Fibroblast of peridontal ligament (primary cell): Measurements from ENCODE around the gene PRR14.

Source experiments
- DNase-seq: peaks from one replicate; pipeline ENCODE4 v3.0.0-alpha.2; 2010; ENCODE audit errors: extremely low read depth

The PRR14 gene

DNA sequence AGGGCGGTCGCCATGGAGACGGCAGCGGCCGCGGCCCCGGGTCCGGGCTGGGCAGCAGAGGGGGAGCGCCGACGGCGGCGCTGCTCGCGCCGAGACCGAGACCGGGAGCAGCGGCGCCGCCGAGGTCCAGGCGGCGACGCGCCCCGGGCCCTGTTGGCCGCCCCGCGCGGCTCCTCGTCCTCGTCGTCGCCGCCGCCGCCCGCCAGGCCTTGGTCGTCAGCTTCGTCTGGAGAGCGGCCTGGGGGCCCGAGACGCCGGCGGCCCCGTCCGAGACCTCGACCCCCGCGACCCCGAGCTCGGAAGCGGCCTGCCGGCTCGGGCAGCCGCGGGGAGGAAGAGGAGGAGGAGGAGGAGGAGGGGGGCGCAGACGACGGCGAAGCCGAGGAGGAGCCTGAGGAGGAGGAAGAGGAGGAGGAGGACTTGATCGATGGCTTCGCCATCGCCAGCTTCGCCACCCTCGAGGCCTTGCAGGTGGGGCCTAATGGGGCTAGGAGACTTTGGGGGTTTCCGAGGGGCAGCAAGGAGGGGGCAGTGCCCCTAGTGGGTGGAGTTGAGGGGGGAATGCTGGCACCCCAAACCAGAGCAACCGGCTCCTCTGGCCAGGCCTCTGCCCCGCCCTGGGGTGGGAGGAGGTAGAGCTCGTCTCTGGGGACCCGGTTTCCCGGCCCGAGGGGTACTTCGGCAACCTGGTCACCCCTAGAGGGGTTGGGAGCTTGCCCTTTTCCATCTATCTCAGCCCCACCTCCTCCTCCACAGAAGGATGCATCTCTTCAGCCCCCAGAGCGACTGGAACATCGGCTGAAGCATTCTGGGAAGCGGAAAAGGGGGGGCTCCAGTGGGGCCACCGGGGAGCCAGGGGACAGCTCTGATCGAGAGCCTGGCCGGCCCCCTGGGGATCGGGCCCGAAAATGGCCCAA, 9.0 kb downstream of the PRR14 start:
- no peak for DNase-seq

DNA sequence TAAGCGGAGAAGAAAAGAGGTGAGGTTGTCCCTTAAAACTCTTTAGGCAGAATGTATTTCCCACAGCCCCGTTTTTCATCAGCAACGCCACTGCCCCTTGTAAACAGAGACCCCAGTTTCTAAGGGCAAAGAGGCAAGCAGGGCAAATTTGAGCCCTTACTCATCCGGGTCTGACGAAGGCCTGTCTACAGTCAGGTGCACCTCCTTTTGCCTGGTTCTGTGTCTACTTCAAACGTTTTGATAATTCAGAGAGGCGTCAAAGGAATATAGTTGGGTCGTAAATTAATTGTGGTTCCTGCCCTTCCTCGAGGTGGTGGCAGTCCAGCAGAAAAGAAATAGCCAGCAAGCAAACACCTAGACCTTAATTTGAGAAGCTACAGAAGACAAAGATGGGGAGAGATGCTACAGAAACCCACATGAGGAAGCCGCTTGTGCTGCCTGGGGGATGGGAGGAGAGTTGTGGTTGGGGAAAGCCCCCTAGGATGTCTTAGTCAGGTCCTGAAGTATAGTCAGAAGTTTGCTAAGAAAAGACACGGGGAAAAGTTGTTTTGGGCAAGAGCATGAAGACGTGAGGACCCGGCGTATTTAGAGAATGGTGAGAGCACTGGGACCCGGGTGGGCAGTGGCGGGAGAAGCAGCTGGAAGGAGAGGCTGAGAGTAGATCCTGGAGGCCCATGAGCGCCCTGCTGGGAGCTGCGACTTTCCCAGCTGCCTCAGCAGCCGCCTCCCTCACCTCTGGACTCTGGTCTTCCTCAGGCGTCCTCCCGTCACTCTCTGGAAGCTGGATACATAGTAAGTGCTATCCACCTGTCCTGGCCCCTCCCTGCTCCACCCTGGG, 9.9 kb downstream of the PRR14 start:
- peak; percentile 29 for DNase-seq

DNA sequence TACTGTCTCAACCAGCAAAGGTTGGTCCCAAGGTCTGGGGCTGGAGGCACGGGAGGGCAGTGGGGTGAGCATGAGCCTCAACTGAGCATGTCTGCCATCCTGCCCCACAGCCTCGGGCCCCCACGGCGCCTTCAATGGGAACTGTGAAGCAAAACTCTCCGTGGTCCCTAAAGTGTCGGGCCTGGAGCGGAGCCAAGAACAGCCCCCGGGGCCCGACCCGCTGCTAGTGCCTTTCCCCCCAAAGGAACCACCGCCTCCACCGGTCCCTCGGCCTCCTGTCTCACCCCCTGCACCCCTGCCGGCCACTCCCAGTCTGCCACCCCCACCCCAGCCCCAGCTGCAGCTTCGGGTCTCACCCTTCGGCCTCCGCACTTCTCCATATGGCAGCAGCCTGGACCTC, 11.7 kb downstream of the PRR14 start:
- DNase-seq = no peak

DNA sequence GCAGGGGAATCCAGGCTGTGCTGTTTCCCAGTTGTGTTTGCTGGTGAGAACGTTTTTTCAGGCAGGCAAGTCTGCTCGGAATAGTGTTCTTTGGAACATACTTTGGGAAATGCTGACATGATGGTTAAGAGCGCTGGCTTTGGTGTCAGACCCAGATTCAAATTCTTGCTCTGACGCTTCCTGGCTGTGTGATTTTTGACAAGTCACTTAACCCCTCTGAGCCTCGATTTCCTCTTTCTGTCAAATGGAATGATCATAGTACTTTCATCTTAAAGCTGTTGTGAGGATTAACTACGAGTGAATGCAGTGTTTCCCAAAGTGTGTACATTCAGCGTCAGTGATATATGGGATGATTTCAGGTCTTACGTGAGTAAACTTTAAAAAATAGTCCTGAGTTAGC, 12.3 kb downstream of the PRR14 start:
- no peak for DNase-seq

DNA sequence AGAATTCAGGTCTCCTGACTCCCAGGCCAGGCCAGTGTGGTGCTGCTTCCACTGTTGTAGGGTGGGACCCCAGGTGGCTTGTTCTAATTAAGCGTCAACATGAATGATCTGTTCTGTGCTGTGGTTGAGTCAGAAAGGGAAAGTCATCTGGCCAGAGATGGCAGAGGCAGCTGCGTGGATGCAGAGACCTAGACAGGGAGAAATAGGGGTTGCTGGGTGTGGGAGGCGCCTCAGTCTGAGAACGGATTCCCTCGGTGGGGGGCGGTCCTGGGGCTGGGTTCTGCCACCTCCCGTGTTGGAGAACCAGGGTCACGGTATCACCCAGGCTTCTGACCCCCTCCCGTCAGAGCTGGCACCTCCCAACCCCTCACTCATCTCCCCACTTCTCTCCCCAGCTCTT, 13.1 kb downstream of the PRR14 start:
- no peak for DNase-seq

DNA sequence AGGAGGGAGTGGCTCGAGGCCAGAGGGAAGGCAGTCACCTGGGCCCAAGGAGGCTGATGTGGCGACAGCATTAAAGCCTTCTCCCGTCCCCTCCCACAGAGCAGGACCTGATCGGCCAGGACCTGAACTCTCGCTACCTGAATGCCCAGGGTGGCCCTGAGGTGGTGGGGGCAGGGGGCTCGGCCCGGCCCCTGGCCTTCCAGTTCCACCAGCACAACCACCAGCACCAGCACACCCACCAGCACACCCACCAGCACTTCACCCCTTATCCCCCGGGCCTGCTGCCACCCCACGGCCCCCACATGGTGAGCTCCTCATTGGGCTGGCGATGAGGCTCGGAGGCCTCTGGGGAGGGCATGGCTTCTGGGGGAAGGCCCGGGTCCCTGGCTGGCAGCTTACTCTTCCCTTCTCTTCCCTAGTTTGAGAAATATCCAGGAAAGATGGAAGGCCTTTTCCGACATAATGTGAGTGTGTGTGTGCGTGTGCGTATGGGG, 13.9 kb downstream of the PRR14 start:
- DNase-seq = no peak

DNA sequence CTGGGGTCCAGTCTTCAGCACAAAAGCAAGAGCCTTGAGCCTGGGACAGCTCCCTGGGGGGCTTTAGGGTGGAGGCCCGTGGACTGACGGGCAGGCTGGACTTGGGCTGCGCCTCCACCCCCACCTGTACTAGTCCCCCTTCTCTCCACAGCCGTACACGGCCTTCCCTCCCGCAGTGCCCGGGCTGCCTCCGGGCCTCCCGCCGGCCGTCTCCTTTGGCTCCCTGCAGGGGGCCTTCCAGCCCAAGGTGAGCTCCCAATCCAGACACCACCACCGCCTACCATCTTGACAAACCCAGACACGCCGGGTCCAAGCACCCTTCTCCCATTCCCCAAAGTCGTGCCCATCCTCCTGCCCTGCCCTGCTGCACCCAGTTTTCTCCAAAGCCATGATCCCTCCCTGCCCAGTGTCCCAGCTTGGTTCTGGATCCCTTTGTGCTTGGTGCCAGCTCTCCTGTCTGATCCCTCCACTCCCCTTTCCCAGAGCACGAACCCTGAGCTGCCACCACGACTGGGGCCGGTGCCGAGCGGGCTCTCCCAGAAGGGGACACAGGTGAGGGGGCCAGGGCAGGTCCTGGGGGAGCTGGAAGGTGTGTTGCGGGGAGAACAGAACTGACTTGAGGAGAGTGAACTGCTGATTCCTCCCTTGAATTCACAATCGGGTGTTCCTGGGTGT, 14.5 kb downstream of the PRR14 start:
- DNase-seq = no peak

DNA sequence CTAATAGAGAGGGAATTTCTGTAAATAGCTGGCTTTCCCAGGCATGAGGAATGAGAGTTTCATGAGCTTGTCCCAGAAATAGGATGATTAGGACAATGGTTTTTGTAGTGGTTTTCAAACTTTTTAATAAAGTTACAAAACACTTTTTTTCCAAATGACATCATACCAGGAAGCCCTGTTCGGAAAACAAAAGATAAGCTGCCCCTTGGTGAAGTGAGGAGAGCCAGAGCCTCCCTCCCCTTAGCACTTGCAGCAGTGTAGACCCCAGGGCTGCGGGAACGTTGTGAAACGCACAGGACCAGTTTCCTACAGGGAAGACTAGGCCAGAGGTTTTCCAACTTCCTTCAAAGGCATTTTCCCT, 15.1 kb downstream of the PRR14 start:
- DNase-seq = no peak

DNA sequence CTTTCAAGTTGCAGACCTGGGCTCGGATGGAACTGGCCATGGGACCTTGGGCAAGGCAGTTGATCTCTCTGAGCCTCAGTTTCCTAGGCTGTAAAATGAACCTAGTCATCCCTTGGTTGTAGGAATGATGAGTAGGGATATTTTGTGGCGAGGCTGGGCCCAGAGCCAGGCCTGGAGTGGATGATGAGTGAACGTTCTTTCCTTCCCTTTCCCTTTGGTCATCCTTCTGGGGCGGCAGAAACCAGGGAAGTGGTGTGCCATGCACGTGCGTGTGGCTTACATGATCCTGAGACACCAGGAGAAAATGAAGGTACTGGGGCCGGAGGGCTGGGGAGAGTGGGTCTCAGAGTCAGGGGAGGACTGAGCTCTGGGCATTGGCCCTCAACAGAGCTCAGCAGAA, 15.9 kb downstream of the PRR14 start:
- DNase-seq = peak; percentile 28

DNA sequence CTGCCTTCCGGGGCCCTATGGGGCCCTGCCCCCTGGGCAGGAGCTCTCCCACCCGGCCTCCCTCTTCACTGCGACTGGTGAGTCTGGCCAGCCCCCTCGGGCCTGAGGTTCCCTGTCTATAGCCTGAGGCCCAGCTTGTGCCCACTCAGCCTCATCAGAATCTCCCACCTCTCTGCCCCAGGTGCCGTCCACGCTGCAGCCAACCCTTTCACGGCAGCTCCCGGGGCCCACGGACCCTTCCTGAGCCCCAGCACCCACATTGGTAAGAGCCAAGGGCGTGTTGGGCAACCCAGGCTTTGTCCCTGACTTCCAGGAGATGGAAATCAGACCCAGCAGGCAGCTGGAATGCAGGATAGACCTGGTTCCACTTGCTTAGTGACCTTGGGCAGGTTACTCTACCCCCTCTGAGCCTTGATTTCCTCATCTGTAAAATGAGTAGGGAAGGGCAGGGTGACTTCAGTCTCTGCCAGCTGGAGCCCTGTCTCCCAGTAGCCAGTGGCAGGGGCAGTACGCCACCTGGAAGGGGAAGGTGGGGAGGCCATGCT, 16.7 kb downstream of the PRR14 start:
- DNase-seq = no peak

DNA sequence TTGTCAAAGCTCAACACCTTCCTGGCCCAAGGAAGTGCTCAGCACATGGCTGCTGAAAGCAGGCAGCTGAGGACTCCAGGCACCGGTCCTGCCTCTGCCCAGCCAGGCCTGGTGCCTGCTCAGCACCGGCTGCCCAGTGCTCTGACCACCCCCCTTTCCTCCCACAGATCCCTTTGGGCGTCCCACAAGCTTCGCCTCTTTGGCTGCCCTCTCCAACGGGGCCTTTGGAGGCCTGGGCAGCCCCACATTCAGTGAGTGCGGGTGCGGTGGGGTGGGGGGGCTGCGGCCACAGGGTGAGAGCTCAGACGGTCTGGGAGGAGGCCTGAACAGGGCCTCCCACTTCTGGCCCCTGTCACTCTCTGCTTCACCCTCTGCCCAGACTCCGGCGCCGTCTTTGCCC, 17.6 kb downstream of the PRR14 start:
- DNase-seq = no peak

DNA sequence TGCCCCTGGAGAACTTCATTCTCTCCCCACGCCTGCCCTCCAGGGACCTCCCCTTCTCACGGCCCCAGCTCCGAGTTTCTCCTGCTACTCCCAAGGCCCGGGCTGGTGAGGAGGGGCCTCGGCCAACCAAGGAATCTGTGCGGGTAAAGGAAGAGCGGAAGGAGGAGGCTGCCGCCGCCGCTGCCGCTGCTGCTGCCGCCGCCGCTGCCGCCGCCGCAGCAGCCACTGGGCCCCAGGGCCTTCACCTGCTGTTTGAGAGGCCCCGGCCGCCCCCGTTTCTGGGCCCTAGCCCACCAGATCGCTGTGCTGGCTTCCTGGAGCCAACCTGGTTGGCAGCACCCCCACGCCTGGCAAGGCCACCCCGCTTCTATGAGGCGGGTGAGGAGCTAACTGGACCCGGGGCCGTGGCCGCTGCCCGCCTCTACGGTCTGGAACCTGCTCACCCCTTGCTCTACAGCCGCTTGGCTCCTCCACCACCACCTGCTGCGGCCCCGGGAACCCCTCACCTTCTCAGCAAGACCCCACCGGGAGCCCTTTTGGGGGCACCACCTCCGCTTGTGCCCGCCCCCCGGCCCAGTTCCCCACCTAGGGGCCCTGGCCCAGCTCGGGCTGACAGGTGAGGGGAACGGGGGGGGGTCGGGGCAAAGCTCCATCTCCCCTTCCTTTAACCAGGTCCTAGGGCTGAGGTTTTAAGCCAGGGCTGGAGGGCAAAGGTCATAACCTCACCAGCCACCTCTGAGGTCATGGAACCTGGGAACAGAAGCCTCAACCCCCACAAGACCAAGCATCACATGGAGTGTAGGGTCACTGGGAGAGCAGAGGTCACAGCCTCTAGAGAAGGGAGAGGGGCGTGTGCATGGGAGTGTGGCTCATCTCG, 18.5 kb downstream of the PRR14 start:
- no peak for DNase-seq

DNA sequence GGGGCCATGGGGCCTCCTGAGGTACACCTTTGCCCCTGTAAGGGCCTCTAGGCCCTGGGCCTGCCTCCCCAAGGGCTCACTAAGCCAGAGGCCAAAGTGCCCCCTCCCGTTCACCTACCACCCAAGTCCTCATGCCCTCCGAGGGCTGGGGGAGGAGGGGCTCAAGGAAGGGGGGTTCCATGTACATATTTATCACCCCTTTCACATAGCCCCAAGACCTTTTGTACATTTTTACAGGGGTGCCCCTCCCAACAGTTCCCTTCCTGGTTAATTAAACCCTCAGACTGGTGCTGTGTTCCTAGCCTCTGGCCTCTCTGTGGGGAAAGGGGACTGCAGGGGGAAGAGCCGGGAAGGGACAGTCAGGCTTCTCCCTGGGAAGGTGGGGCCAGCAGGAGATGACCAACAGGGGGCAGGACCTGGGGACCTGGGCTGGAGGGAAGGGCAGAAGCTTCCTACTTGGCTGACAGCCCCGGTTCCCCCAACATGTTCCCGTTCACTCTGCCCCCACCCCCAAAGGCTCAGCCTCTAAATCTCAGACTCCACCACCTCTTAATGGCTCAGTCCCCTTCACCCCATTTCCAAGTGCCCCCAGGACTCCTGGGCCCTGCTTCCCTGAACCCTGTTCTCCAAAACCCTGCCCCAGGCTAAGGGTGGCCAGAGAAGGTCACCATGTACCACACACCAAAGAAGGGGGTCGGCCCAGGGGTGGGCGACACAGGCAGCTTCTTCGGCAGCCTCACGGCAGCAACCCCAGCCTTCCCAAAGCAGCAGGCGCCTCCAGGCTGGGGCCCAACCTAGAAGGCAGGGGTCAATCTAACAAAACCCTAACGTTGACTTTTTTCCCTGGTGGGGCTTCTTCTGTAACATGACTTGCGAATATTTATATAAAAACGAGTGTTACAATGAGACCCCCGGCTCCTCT, 19.4 kb downstream of the PRR14 start:
- no peak for DNase-seq

DNA sequence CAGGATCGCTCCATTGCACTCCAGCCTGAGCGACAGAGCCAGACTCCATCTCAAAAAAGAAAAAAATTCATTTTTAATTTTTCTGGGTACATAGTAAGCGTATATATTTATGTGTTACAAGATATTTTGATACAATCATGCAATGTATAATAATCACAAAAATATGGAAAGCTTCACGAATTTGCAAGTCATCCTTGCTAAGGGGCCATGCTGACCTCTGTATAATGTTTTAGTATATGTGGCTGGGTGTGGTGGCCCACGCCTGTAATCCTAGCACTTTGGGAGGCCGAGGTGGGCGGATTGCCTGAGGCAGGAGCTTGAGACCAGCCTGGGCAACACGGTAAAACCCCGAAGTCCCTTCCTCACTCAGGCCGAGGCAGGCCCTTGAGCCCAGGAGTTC, 24.4 kb downstream of the PRR14 start:
- DNase-seq = no peak

DNA sequence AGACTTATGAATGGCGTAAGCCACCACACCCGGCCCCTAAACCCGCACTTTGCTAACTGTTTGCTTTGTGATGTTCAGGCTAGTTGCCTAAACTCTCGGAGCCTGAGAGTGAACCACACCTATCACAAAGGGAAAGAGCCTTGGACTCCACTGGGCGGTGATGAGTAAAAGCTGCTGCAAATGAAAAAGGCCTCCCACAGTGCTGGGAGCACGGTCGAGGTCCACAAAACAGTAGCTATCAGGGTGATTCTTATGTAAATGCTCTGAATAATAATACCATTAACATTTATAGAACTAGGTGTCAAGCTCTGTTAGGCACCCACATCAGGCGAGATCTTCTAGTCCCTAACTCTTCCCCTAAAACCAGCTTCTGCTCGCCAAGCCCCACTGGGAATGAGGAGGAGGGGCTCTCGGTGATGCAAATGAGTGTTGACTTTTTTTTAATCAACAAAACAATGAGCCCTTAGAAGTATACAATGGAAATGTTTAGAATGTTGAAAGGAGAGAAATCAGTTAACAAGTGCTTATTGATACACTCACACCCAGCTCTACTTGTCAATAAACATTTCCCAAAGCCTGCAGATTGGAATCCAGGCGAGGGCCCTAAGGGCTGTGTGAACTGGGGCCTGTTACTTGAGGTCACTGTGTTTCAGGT, 27.3 kb downstream of the PRR14 start:
- DNase-seq = no peak

DNA sequence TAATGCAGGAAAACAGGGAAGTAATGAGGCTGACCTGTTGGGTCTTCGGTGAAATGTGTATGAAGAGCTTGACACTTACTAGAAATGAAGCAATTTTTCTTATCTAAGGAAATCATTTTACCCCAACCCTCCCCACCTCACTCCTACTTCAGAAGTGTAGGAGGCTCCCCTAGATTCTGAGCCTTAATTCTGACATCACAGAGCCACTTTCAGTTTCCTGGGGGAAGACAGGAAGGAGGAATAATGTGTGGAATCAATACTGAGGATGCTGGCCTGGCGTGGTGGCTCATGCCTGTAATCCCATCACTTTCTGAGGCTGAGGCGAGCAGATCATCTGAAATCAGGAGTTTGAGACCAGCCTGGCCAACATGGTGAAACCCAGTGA, 27.8 kb downstream of the PRR14 start:
- DNase-seq = no peak

DNA sequence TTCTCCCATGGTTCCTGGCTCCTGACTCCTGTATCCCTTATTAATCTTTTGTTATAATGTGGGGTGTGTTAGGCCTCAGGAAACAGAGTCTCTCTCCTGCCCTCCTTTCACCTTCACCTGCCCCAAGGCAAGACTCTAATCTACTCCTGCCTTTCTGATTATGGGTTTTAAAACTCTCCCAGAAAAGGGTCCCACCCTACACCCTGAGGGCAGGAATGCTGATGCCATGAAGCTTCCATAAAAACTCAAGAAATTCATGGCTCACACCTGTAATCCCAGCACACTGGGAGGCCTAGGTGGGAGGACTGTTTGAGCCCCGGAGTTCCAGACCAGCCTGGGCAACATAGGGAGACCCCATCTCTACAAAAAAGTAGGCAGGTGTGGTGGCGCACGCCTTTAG, 29.6 kb downstream of the PRR14 start:
- DNase-seq = no peak

DNA sequence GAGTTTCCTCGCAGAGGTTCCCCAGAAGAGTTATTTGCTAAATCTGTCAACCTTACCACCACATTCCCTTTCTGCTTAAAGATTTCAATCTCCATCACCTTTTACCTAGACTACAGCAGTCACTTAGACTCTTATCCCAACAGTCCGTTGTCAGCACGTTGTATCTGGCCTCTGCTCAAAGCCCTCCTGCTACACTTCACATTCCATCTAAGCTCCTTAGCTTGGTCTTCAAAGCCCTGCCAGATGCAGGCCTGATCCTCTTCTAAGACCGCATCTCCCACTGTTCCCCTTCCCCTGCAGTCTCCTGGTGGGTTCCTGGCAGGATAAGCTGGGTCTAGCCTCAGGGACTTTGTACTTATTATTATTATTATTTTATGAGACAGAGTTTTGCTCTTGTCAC, 37.9 kb downstream of the PRR14 start:
- no peak for DNase-seq

DNA sequence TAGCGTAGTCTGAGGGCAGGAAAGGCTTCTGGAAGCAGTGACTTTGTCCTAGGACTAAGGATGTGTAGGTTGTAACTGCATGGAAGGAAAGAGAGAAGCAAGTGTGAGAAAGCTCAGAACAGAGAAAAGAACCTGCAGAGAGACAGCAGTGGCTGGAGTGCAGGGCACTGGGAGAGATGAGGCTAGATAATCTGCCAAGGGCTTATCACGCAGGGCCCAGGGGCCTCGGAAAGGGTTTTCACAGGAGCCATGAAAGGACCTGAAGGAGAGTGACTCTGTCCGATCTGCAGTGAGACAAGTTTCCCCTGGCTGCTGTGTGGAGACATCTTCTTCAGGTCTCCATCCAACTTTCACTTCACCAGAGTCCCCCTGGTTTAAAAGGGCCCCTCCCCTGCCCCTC, 41.1 kb downstream of the PRR14 start:
- no peak for DNase-seq
